ENCODE data around the gene HEXD.

The HEXD gene

DNA sequence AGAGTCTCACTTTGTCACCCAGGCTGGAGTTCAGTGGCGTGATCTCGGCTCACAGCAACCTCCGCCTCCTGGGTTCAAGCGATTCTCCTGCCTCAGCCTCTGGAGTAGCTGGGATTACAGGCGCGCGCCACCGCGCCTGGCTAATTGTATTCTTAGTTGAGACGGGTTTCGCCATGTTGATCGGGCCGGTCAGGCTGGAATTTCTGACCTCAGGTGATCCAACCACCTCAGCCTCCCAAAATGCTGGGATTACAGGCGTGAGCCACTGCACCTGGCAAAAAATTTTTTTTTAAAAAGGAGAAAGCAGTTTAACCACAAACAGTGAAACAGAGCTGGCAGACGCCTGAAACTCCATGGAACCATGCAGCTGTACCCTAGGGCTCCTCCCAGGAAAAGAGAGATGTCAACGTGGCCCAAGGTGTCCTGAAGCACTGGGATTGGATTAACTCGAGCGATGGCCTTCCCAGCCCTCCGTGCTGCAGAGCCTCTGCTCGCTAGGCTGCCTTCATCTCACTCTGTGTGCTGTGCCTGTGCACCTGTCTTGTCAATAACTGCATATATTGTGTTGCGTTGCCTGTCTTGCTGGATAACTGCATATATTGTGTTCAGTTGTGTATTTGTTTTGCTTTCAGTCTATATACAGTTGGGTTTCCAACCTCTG is 71.8 kb downstream of the HEXD start:
- DNase-seq (ENCODE audit: low read depth): no peak

DNA sequence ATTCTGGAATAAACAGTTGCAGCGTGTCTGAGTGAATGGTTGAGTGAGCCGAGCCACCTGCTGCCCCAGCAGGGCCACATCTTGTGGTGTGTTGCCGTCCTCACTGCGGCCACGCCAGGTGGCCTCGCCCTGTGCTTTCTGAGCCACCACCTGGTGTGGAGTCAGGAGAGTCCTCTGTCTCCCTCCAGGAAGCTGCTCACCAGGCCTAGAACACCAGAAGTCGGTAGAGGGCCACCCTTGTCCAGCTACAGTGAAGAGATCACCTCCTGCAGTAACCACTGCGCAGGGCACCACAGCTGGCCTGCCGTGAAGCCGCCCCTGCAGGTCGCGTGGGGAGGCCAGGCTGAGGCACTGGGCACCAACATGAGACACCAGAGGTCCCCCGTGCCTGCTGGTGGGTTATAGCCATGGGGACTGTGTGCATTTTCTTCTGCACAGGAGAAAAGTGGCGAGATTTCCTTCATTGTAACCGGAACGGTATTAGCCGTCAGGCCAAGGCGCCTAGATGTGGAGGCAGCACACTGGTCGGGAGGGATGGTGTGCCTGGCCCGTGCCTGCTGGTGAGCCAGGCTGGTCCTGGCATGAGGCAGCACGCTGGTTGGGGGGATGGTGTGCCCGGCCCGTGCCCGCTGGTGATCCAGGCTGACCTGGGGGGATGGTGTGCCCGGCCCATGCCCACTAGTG is 72.5 kb downstream of the HEXD start:
- DNase-seq (ENCODE audit: low read depth): no peak

DNA sequence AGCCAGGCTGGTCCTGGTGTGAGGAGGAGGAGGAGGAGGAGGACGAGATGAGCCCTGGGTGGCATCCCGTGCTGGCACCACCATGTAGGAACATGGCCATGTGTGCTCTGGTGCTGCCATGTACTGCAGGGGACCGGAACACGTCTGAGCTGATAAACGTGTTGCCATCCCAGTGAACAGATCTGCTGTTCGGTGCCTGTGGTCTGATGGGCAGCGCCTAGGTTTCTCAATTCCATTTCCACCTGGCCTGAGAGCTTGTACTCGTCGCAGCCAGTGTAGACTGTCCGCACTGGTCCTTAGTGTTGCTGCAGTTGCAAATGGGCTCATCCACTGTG is 73.0 kb downstream of the HEXD start:
- no peak for DNase-seq (ENCODE audit: low read depth)

DNA sequence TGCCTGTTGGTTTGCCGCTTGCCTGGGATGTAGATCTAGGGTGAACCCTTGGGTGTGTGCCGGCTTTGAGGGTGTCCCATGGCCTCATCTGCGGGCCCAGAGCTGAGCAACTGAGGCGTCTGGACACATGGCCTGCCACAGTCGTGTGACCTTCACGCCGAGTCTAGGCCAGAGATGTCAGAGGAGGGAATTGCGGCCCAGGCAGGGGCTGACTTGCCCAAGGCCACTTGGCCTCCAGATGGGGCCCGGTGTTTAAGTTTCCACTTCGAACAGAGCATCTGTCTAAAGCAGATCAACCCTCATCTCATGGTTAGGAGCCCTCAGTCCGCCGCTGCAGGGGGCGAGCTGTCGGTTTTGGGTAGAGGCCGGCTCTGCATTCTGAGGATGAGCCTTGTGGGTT is 73.4 kb downstream of the HEXD start:
- DNase-seq (ENCODE audit: low read depth): no peak

Data from activated T-cell treated with anti-CD3 and anti-CD28 coated beads for 48 hours (primary cell).